Testis (tissue), 3 donors: ENCODE results near the gene CDRT15. TPM values are rescaled to one million over a fixed set of nuclear protein-coding genes. Genes with fewer than 3 reads are reported as not detected.
"Not testable (repeated sequence)": the region's sequence is repeated elsewhere in the genome, so short reads cannot be mapped to it uniquely, and the experiment has no call there.

Experiments used
- DNase-seq: peaks from one replicate; pipeline ENCODE4 v3.0.0-alpha.2; 2019
- H3K27ac ChIP-seq, 2 donors: fragments of 200-600 bp; sonication (generic); one replicate each; pipeline ENCODE4 v1.5.1; 2019
- H3K27me3 ChIP-seq: fragments of 200-600 bp; sonication (generic); one replicate; pipeline ENCODE4 v1.5.1; 2019
- H3K36me3 ChIP-seq: fragments of 200-600 bp; sonication (generic); one replicate; pipeline ENCODE4 v1.5.1; 2017; ENCODE audit warnings: low read depth; ENCODE audit errors: missing control alignments
- H3K4me1 ChIP-seq: fragments of 200-600 bp; sonication (generic); one replicate; pipeline ENCODE4 v1.5.1; 2019
- H3K4me3 ChIP-seq, 2 donors: fragments of 200-600 bp; sonication (generic); one replicate each; pipeline ENCODE4 v1.5.1; 2017 to 2019
- H3K9me3 ChIP-seq: fragments of 200-600 bp; sonication (generic); one replicate; pipeline ENCODE4 v1.5.1; 2017
- CTCF ChIP-seq, 3 experiments: fragments of 450-650 bp in 2 of 3; fragments of 200-600 bp in 1 of 3; sonication (generic) in 1 of 3; IDR thresholded peaks; one replicate each; pipeline ENCODE4 v1.5.1; 2016 to 2019; ENCODE audit warnings: antibody characterized with exemption in 3 of 3, mild to moderate bottlenecking in 2 of 3, moderate library complexity in 1 of 3
- POLR2A ChIP-seq: fragments of 450-650 bp; IDR thresholded peaks from one replicate; pipeline ENCODE4 v1.6.1; 2017; ENCODE audit warnings: antibody characterized with exemption, mild to moderate bottlenecking, moderate library complexity
- WGBS, 2 donors: methylation state at CpG; one replicate each; pipeline ENCODE4 v1.1.5; 2018; 5-methylcytosine and 5-hydroxymethylcytosine counted together
- intact Hi-C: fragments of 100-400 bp; cut with DNase I; formaldehyde crosslinking; loops from one replicate; pipeline ENCODE4 v1.15.1; 2023; ENCODE audit warnings: low total_unique reads
- polyA plus RNA-seq: library from polyadenylated mRNA; stranded (reverse); fragments of 350-450 nt; fragmentation: Illumina TruSeq; extraction: RNeasy Lipid Tissue Mini Kit (QIAGEN cat#74804); gene quantifications from one replicate; pipeline ENCODE4 v1.2.3, GENCODE V29; 2014; ENCODE audit warnings: low read depth, low replicate concordance; ENCODE audit not compliant: insufficient read depth
- total RNA-seq, 2 donors: library from RNA; depleted of rRNA; stranded (reverse); fragments of >200 nt; gene quantifications; one replicate each; pipeline ENCODE4 v1.2.3, GENCODE V29; 2016

The CDRT15 gene
- total and polyA plus RNA-seq, 3 donors from 2014 or later: 3.2 to 43.8 (median 8.1) TPM

GRCh38 chr17:14231187-14231586 is 5.5 kb downstream of the CDRT15 start:
- intact Hi-C loops, H3K36me3 ChIP-seq, H3K27me3 ChIP-seq, H3K27ac ChIP-seq, H3K9me3 ChIP-seq, H3K4me3 ChIP-seq, H3K4me1 ChIP-seq, DNase-seq: not testable (repeated sequence)
- WGBS, 2 donors: 83 to 88% methylated on average over 4 to 5 of the region's 6 CpGs

- WGBS, 2 donors: 41 to 60% methylated on average over 4 of the region's 4 CpGs
- no peaks in the 10 kb centered on the region for H3K4me1 ChIP-seq
- intact Hi-C loops: no loop called here
- H3K9me3 ChIP-seq: no peaks in the 10 kb centered on the region
- H3K4me3 ChIP-seq: no peak overlapping the region
- no peak for DNase-seq
- no peaks in the 10 kb centered on the region for H3K36me3 ChIP-seq
- no peak overlapping the region for H3K27ac ChIP-seq
- H3K27me3 ChIP-seq: no peaks in the 10 kb centered on the region
- TF ChIP-seq CTCF (IDR thresholded peaks at IDR 0.05) (no peak), POLR2A (no peak)
Measured at GRCh38 chr17:14228903-14229302, 7.8 kb downstream of the CDRT15 start.

- Histone ChIP-seq H3K36me3 (no peaks in the 10 kb centered on the region), H3K27ac (no peak overlapping the region), H3K27me3 (no peaks in the 10 kb centered on the region), H3K4me1 (no peaks in the 10 kb centered on the region), H3K4me3 (no peak overlapping the region), H3K9me3 (no peaks in the 10 kb centered on the region)
- intact Hi-C loops: no loop called here
- TF ChIP-seq CTCF (IDR thresholded peaks at IDR 0.05) (no peak), POLR2A (no peak)
- DNase-seq: no peak
- WGBS, 2 donors: 93 to 98% methylated on average over 7 of the region's 7 CpGs
Measured at GRCh38 chr17:14227052-14227451, 9.6 kb downstream of the CDRT15 start.

GRCh38 chr17:14225254-14225980 is 11.2 kb downstream of the CDRT15 start:
- no peak for DNase-seq
- Histone ChIP-seq H3K9me3 (no peaks in the 10 kb centered on the region), H3K4me1 (no peaks in the 10 kb centered on the region), H3K27ac (no peak overlapping the region), H3K36me3 (no peaks in the 10 kb centered on the region), H3K4me3 (no peak overlapping the region), H3K27me3 (no peaks in the 10 kb centered on the region)
- 83 to 85% methylated on average over 10 of the region's 10 CpGs for WGBS, 2 donors
- intact Hi-C loops: no loop called here
- no peak for TF ChIP-seq POLR2A
- TF ChIP-seq CTCF (IDR thresholded peaks at IDR 0.05): no peak

GRCh38 chr17:14222611-14223010 is 14.1 kb downstream of the CDRT15 start:
- Histone ChIP-seq H3K27ac (no peak overlapping the region), H3K4me3 (no peak overlapping the region), H3K27me3 (no peaks in the 10 kb centered on the region), H3K36me3 (no peaks in the 10 kb centered on the region), H3K9me3 (no peaks in the 10 kb centered on the region), H3K4me1 (no peaks in the 10 kb centered on the region)
- WGBS, 2 donors: 84 to 85% methylated on average over 4 of the region's 4 CpGs
- no peak for TF ChIP-seq POLR2A
- TF ChIP-seq CTCF (IDR thresholded peaks at IDR 0.05): no peak
- intact Hi-C loops: no loop called here
- DNase-seq: no peak
